ENCODE data around the gene ELMOD1. TPM values are rescaled to one million over a fixed set of nuclear protein-coding genes. Genes with fewer than 3 reads are reported as not detected.

Gene ELMOD1
- total RNA-seq, 1 donor from 2014 or later = 3.9 TPM

DNA sequence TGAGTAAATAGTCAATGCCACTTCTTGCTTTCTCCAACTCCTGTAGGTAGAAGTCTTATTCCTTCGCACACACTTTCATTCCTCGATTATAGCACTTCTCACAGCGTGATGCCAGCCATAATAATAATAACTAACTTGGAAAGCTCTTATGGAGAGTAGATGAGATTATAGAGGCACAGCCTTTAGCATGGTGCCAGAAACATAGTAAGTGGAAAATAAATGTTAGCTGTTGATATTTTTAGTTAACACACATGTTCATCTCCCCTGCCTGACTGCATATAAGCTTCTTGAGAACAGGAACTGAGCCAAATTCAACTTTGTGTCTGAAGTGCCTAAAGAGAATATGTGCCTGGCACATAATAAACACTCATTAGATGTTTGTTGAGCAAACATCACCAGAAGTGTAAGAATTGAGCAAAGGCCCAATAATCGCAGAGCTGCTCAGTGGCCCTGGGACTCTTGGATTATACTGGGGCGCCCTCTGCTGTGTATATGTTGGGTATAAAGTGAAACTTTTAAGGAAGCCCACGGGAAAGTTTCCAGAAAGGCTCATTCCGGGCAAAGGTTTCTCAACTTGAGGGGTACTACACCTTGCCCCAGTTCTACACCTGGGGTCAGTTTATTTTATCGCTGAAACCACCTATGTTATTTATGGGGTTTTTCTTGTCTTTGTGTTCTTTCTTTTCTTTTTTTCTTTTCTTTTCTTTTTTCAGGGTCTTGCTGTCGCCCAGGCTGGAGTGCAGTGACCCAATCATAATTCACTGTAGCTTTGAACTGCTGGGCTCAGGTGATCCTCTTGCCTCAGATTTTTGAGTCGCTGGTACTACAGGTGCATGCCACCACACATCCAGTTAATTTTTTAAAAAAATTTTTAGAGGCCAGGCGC is 98.6 kb downstream of the ELMOD1 start:
- DNase-seq = peak; percentile 51

DNA sequence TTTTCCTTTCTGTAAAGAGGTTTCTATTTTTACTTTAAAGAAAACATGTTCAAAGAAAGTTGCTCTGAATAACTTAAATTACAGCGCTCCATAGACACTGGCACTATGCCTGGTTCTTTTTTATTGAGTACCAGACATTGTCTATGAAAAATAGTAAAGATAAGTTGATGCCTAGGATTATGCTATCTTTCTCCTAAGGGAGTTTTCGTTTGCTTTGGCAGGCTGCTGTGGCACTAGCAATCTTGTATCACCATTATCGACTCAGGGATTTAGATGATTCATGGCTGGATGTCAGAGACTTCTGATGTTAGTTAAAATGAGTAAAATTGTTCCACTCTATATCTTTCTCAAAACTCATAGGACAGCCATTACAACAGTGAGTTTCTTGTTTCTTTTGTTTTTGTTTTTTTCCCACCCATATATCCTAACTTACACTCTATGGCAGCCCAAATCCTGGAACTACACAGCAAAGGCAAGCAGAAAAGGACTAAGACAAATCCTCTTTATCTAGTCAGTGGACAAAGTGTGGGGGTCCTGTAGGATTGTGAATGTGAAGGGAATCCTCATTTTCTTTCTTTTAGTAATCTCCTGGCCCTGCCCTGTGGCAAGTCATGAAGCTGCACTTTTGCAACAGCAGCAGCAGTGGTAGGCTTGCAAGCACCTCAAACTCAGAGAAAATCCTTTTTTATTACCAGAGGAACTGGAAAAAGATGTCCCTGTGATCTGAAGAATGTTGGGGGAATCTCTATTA is 100.2 kb downstream of the ELMOD1 start:
- DNase-seq = no peak

DNA sequence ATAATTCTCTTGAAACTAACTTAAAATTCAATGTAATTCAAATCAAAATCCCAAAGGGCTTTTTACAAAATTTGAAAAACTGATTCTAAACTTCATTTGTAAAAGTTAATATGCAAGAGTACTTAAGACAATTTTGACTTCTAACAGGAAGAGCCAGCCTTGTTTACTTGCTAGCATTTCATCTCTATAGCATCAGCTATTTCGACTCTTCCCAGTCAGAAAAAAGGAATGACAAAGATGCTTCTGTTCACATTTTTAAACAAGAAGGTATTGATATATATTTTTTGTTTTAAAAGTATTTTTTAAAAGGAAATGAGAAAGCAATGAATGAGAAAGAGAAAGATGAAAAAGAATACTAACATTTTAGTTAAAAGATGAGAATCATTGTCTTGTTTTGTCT is 104.5 kb downstream of the ELMOD1 start:
- DNase-seq = no peak

DNA sequence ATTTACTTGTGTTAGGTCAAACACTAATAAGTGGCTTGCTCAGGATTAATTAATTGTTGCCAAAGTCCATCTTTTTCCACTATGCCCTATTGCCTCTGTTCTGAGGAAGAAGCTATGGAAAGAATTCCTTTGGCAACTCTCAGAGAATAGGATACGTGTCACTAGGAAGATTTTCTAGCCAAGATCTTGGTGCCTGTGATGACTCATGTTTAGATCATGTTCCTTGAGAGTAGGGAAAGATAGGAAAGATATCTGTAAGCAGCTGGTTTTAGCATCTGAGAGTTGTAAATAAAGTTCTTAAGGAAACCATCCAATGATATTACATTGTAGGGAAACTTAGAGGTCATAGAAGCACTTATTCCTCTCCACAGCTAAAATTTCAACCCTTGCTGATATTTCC is 105.2 kb downstream of the ELMOD1 start:
- peak; percentile 37 for DNase-seq

GRCh38 chr11:107697291-107697690 is 106.3 kb downstream of the ELMOD1 start:
- DNase-seq = no peak

DNA sequence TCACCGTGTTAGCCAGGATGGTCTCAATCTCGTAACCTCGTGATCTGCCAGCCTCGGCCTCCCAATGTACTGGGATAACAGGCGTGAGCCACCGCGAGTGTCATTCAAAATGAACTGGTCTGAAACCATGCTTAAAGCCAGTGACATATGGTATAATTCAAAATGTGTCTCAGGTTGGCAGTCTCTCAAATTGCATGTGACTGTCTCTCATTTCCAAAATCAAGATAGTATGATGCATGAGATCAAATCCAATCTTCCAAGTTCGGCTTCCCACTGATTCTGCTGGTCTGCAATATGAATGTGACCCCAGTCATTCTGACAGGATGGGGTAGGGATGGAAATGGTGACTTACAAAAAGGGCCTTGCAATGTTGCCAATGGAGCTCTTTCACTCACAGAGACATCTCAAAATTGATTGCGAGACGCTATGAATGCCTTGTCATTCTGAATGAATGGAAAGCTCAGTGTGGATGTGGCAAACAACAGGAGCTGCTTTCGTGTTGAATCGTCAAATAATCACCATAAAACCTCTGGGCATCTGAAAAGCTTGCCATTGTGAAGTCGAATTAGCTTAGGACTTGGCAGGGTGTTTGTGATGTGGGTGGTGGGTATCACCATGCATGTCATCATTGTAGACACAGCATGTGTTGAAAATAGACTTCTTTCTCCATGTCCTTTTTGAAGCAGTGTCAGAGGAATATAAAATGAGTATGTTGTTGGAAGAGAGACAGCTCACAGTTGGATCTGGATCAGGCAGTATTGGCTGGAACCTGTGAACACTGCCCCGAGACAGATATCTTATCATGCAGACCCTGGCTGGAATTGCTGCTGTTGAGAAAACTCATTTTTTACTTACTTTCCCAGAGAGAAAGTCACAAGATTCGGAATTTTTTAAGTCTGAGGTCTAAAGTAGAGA is 108.7 kb downstream of the ELMOD1 start:
- peak; percentile 45 for DNase-seq

- peak; percentile 12 for DNase-seq
These were observed 111.2 kb downstream of the ELMOD1 start for GRCh38 chr11:107702109-107702660.

DNA sequence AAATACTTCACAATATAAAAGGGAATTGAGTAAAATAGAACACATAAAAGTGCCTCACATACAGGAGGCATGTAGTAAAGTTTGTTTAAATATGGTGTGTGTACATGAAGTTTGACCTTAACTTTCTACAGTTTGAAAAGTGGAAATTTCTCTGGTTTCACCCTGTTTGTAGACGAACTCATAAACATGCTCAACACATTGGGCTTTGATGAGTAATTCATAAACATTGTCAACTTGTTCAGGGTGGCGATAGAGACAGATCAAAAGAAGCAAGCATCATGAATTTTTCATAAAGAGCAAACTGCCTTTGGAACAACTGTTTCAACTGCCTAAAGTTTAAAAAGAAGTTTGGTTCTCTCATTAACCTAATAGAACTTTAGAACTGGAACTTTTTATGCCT is 111.8 kb downstream of the ELMOD1 start:
- DNase-seq = no peak

- DNase-seq = no peak
These were observed 113.5 kb downstream of the ELMOD1 start for GRCh38 chr11:107704451-107704850.

GRCh38 chr11:107705027-107705426 is 114.1 kb downstream of the ELMOD1 start:
- no peak for DNase-seq

- DNase-seq = no peak
These were observed 115.6 kb downstream of the ELMOD1 start for GRCh38 chr11:107706531-107706930.

GRCh38 chr11:107707215-107707671 is 116.3 kb downstream of the ELMOD1 start:
- DNase-seq = no peak

DNA sequence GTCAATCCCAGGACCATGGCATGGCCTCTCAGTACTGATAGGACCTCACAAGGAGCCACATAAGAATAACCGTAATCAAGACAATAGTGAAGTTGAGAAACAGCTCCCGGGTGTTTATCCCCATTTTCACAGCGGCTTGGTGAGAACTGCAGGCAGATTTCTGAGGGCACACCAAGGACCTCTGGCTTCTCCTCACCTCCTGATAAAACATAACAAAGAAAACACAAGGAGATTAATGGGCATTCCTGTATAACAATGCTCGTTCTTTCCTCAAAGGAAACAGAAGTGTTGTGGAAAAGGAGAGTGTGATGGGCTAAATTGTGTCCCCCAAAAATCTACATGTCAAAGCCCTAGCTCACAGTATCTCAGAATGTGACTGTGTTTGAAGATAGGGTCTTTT is 116.9 kb downstream of the ELMOD1 start:
- DNase-seq = no peak

DNA sequence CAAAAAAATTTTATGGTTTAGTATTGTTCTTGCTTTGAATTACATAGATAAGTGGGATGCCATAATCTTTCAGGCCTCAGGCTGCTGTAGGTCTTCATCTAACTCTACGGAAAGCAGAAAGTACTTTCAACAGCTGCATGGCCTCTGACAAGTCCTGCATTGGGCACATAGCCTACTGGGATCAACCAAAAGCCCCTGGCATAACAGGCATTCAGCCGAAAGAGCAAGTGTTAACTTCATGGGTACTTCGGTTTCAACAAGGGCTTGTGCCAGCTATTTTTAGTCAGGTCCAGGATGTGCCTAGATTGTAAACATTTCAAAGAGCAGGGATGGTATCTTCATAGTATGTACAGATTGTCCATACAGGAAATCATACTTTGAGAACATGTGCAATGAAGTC is 117.8 kb downstream of the ELMOD1 start:
- DNase-seq = no peak

DNA sequence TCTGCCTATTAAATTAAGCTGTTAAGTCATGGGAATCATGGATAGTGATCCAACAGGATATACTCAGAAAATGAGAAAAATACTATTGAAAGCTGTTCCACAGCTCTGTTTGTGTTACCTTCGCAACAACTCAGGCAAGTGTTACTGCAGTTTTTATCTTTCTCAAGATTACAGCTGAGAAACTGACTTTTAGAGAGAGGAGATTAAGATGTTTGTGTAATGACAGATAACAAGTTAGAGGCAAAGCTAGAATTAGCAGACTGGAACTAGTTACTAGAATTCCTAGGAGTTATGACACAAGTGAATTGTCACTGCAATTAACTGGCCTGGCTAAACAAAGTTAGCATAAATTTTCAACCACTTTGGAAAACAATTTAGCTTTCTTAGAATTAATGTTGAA is 119.4 kb downstream of the ELMOD1 start:
- DNase-seq = no peak

DNA sequence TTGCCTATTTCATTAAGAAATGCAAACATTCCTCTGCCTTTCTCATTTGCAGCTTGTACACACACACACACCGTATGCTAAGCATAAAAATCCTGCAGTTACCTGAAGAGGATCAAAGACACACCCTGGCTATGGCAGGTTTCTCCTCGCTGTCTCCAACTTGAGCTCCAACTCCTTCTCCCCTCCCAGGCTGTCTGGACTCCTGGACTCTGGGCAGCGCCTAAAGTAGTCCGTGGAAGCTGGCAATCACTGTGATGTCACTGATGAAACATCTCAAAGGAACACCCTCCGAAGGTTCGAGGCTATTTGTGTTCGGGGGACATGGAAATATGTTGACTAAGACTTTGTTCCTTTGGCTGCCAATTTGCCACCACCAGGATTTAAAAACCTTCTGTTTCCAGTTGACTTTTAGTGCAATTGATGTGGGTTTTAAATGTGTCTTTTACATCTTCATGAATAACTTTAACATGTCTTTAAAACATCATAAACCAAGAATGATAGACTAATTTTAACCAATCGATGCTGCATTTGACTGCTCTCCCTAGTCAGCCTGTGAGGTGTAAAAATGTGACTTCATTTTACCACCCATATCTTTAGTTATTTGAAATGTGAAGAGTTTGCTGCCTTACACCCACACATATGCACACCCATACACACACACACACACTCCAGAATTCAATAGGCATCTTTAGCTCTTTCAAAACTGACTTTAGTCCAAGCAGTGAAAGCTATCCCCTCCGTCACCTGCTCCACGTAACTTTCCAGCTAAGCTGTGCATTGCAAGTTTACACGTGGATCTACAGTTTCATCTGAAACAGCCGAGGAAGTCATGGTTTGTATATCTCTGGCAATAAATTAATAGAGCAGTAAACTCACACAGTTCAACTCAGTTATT is 121.2 kb downstream of the ELMOD1 start, which contains the start of gene SLN:
Gene SLN, minus strand, starts transcription at position 196 of the 895 bp plus-strand sequence.
- no peak for DNase-seq

- DNase-seq = peak; percentile 39
These were observed 122.1 kb downstream of the ELMOD1 start for GRCh38 chr11:107713009-107713408.
